Renal cortical epithelial cell (primary cell): ENCODE results near the gene VAT1. TPM values are rescaled to one million over a fixed set of nuclear protein-coding genes. Genes with fewer than 3 reads are reported as not detected.
A peak's percentile ranks its signal among the peaks of the same experiment; 100 is the strongest.

Experiments
- DNase-seq: peaks from one replicate; pipeline ENCODE4 v3.0.0-alpha.2; 2011; ENCODE audit warnings: low read depth
- total RNA-seq: library from RNA; depleted of rRNA; stranded (reverse); fragments of >200 nt; gene quantifications from 2 replicates; pipeline ENCODE4 v1.2.3, GENCODE V29; 2014

Gene VAT1
- total RNA-seq, 1 donor from 2014 or later = 150 TPM

DNA sequence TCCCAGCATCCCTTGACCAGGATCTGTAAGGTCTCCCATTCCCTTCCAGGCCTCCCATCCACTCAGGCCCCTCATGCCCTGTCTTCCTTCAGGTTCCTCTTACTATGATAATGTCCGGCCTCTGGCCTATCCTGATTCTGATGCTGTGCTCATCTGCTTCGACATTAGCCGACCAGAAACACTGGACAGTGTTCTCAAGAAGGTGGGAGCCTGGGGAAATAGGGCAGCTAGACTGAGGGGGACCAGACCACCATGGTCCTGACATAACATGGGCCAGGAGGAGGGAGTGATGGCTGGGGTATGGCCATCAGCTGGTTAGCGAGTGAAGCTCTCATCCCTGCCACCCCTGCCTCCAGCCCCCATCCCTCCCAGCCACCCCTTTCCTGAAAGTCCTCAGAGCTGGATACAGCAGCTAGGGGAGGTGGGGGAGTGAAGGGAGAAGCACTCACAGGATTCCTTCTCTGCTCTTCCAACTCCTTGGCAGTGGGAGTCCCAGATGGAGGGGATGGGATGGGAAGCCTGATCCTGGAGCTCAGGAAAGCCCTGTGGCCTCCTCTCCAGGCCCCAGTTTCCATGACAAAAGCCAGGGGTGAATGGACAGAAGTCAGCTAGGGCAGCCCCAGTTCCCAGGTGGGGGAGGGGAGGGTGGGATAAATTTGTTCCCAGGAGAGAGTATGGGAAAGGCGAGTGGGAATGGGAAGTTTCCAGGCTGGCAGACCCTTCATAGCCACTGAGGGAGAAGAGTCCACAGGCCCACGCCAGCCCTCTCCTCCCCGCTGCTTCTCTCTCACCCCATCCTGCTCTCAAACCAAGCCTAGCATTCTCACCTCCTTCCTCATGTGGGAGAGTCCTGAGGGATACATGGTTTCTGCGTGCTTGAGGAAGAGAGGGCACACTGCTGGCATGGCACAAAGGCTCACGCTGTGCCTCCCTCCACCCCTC is 5.2 kb upstream of the VAT1 start:
- no peak for DNase-seq

DNA sequence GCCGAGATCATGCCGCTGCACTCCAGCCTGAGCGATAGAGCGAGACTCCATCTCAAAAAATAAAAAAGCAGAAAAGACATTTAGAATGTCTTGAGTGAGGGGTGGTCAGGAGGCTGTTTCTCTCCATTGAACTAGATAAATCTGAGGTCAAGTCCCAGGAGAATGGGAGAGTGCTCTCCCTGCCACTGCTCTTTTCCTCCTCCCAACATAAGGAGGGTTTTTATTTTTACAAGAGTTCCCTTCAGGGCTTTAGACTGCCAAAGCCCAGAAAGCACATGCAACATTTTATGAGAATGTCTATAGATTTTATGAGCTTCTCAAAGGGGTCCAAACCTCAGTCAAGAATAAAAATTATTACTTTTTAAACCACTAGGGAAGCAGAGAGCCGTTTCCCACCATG is 4.4 kb upstream of the VAT1 start:
- no peak for DNase-seq

DNA sequence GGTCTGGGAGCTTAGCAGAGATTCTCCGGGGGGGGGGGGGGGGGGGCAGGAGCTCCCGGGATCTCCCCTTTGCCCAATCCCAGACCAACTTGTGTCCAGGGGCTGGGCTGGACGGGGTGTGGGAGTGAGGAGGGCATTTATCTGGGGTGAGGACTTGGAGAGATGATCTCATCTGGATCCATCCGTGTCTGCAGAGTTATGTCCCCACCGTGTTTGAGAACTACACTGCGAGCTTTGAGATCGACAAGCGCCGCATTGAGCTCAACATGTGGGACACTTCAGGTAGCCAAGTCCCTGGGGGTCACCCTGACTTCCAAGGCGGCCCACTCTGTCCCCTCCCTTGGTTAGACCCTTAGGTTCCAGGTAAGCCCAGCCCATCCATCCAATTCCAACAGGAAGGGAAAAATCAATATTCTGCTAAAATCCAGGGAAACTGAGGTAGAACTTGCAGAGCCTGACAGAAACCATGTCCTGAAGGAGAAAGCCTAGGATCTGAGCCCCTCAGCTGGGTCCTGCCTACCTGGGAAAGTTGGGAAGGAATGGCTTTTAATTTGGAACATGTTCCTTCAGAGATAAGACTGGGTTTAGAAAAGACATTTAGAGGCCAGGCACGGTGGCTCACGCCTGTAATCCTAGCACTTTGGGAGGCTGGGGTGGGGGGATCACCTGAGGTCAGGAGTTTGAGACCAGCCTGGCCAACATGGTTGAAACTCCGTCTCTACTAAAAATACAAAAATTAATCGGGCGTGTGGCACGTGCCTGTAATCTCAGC is 3.8 kb upstream of the VAT1 start:
- DNase-seq = no peak

DNA sequence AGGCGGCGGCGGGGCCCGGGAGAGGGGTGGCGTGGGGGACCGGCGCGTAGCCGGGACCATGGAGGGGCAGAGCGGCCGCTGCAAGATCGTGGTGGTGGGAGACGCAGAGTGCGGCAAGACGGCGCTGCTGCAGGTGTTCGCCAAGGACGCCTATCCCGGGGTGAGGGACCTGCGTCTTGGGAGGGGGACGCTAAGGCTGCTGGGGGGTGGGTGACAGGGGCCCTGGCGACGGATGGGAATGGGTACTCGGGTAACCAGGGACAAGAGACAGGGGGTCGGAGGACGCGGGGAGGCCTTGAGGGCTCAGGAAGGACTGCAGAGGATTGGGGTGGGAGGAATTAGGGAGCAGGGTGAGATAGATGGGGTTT is 3.1 kb upstream of the VAT1 start:
- DNase-seq = no peak

DNA sequence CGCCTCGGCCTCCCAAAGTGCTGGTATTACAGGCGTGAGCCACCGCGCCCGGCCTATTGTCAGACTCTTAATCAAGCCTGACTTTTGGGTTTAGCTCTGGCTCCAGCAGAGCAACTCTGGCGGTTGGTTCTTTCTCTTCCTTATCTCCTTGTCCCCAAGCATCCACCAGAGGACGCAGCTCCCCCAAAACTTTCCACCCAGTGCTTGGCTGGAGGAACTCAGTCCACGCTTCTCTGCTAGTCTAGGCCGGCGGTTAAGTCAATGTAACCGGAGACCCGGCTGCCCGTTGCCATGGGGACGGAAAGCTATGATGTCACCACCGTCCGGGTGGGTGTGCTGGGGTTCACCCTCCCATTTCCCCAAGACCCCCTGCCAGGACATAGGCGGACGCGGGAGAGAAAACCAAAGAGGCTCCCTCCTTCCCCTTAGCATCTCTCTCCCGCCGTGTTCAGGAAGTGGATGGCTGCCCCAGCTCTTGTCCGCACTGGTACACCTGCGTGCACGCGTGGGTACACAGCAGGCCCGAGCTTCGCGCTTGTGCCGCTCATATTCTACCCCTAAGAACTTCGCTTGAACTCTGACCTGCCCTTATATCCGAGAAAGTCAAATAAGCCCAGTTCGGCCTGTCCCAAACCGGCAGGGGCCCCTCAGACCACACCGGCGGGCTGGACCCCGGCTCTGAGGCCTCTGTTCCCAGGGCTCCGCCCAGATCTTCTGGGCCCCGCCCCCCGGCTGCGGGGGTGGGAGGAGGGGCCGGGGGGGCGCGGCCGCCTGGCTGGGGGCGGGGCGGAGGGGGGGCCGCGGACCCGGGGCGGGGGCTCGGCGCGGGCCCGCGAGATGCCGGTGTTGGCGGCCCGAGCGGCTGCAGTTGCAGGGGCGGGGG is 2.5 kb upstream of the VAT1 start, which contains the start of gene RND2:
TSS of gene RND2 (plus strand) at position 825 of the 883 bp plus-strand sequence. CDS start 117 bp downstream, outside the sequence.
- DNase-seq = peak; percentile 85

DNA sequence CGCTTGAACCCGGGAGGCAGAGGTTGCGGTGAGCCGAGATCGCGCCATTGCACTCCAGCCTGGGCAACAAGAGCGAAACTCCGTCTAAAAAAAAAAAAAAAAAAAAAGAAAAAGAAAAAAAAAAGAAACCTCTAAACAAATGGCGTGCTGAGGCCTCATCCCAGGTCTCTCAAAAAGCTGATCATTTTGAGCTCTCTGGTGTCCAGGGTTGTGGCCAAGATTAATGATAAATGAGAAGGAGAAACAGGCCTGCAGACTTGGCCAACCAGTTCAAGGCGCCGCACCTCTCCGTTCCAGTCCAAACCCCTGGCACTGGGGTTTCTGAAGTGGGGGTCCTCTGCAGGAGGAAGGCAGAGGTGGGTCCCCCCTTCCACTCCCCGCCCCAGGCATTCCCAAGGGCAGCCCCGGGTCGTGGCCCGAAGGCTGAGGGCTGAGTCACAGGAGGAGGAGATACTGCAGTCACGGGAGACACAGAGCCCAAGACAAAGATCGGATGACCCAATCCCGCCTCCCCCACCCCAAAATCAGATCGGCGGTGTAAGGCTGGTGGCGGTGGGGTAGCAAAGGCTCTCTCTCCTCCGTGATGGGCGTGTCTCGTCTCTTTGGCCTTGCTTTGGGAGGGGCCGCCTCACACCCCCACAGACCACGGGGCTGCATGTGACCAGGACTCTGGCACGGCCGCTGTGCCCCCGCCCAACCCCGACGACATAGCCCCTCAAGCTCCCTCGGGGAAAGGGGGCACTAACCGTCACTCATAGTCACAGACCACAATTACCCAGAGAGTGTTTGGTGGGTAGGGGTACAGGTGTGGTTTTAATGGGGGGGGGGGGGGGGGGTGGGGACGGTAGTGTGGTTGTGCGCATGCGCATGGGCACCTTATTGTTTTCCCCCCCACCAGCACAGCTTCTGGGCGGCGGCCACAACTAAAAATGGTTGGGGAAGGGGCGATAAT is 1.1 kb downstream of the VAT1 start:
- DNase-seq = peak; percentile 49

DNA sequence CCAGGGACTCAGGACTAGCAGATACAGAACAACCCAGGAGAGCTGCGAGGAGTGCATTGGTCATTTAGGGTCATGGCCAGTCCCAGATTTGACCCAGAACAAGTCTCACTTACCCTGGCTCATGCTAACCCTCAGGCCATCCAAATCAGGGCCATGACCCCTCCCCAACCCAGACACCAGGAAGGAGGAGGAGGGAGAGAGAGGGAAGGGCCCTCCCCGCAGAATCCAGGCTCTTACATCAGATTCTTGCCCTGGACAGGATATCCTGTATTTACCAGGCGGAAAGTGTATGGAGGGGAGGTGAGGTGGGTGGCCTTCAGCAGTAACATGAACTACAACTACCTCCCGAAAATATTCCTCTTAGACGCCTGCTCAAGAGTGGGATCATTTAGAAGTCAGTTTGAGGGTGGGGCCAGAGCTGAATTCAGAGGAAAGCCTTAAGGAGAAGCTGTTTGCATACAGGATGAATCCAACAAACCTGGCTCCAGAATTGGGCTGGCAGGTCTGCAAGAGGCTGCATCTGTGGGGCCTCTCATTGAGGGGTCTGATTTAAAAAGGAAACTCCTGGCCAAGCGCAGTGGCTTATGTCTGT is 2.1 kb downstream of the VAT1 start:
- DNase-seq = no peak

DNA sequence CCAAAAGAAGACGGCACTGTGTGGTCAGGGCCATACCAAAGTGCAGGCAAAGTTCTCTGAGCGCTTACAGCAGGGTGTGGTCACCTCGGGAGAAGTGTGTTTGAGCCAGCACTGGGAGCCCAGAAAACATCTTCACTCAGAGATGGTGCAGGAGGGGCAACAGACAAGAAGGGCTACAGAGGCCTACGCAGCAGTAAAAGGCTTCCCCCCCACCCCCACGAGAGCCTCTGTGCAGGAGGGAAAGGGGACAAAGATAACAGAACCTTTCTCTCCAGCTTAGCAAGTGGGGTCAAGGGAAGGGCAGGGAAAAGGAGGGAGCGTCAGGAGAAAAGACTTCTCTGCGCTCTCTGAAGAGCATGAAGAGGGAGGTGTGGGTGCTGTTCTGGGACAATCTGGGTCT is 2.8 kb downstream of the VAT1 start:
- no peak for DNase-seq

DNA sequence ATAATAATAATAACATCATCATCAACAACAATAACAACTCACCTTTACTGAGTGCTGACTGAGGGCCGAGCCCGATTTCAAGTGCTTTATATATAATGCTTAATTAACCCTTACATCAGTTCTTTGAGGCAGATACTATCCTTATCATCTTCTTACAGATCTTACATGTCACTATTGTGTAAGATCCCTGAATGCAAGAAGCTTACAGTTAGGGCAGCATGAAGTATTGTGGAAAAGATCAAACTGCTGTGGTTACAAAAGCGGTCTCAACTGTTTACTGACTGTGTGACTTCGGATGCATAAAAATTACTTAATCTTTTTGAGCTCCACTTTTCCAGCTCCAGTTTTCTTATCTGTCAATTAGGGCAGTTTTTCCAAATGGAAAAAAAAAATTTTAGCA is 3.3 kb downstream of the VAT1 start:
- DNase-seq = no peak

DNA sequence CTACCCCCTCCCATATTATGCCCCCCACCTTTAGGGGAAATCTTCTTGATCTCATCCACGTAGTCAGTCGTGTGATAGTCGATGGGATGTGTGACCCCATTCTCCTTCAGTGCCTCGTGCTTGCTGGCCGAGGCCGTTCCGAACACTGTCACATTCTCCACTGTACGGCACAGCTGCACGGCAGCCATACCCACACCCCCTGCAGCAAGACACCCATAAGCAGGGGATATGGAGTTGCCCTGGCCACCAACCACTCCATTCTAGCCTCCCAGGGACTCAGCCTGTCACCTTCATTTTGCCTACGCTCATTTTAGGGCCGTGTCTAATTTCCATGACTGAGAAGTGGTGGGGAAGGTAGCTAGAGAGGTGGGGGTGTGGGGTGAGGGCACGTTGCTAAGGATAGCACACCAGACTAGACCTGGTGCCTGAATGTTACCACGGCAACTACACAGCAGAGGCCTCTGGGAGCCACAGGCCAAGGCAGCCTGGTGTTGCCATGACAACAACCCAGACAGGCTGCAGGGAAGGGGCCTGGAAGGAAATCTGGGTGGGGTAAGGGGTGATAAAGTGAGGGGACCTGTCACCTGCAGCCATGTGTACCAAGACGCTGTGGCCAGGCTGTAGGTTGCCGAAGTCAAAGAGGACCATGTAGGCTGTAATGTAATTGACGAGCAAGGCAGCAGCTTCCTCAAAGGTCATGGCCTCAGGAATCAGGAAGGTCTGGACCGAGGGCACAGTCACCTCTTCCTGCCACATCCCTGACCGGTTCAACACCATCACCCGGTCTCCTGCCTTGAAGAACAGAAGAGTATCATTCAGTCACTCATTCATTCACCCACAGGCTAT is 4.0 kb downstream of the VAT1 start:
- DNase-seq = no peak

DNA sequence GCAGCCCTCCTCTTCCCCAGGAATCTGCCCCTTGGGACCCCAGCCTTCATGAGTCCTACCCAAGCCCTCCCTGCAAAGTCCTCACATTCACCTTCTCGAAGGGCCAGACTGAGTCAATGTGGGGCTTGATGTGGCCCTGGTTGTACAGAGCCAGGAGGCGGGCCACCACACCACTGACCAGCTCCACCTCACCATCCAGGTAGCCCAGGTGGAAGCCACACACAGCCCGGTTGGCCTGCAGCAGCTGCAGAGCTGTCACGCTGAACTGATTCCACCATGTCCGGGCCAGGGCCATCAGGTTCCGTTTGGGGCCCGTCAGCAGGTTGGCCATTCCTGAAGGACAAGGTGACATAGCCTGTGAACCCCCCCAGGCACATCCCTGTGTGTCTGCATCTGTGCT is 6.0 kb downstream of the VAT1 start:
- no peak for DNase-seq

DNA sequence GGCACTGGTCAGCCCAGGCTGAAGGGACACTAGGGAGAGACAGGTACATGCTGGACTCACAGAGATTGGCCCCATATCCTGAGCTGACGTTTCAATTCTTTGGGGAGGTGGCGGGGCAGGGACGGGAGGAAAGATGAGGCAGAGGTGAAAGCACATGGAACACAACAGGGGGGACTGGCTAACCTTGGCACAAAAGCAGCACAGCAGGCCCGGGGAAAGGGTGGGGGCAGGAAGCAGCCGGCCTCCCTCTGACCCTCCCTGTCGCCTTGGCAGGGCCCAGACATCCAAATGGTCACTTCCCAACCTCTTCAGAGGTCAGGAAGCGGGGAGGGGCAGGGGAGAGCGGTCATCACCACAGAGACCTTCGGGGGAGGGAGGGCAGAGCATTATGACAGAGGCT is 6.6 kb downstream of the VAT1 start:
- DNase-seq = no peak

DNA sequence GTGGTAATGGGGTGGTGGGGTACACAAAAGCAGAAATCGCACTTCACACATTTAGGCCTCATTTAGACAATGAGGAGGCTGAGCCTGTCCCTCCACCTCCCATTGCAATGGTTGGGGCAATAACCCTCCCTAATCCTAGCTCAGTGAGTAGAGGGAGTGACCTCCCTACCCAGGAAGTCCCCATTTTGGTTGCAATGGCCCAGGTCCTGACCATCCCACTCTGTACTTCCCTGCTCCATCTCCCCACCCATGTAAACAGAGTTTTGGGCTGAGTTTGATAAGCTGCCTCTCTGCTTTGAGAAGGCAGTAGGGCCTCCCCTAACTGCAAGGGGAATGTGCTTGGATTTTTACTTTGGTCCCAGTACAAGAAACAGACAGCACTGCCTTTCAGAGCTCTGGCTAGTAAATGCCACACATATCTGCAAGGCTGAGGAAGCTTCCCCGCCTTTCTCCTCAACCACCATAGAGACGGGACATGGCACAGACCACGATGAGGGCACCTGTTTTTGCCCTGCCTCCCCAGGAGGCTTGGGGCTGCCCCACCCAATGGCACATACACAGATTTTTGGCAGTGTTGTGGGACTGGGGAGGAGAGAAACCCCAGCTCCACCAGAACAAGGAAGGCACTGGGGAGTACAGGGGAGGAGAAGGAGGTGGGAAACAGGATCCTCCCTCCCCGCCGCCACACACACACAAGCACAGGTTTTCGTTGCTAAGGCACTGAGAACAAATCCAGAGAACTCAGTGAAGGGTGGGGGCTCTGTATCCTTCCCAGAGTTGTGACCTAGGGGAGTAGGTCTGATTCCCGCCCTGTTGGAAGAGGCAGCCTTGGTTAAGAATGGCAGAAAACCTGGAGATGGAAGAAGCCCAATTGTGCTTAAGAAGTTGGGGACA is 7.3 kb downstream of the VAT1 start:
- DNase-seq = no peak

DNA sequence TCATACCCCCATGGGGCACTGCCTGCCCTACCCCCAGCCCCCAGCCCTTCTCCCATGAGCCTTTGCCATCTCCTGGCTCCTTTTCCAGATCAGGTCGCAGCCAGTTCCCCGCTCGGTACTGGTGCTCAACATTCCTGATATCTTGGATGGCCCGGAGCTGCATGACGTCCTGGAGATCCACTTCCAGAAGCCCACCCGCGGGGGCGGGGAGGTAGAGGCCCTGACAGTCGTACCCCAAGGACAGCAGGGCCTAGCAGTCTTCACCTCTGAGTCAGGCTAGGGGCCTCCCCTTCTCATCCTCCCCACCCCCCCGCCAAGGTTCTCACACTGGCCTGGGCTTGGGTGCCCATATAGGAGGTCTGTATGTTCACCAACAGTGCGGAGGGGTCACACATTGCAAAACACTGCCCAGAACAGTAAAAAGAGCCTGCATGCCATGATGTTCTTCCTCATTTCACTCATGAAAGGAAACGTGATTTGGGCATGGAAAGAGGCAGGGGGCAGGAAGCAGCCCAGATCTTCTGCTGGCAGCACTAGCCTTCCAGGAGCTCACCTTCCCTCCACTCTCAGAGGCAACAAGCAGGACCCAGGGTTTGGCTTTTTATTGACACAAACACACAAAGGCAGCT is 8.1 kb downstream of the VAT1 start:
- DNase-seq = no peak

DNA sequence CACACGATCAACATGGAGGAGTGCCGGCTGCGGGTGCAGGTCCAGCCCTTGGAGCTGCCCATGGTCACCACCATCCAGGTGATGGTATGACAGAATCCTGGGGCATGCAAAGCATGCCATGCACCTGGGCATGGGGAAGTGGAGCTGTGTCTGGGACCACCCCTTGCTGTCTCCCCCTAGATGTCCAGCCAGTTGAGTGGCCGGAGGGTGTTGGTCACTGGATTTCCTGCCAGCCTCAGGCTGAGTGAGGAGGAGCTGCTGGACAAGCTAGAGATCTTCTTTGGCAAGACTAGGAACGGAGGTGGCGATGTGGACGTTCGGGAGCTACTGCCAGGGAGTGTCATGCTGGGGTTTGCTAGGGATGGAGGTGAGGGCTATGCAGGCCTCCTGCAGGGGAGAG is 8.9 kb downstream of the VAT1 start:
- DNase-seq = no peak

DNA sequence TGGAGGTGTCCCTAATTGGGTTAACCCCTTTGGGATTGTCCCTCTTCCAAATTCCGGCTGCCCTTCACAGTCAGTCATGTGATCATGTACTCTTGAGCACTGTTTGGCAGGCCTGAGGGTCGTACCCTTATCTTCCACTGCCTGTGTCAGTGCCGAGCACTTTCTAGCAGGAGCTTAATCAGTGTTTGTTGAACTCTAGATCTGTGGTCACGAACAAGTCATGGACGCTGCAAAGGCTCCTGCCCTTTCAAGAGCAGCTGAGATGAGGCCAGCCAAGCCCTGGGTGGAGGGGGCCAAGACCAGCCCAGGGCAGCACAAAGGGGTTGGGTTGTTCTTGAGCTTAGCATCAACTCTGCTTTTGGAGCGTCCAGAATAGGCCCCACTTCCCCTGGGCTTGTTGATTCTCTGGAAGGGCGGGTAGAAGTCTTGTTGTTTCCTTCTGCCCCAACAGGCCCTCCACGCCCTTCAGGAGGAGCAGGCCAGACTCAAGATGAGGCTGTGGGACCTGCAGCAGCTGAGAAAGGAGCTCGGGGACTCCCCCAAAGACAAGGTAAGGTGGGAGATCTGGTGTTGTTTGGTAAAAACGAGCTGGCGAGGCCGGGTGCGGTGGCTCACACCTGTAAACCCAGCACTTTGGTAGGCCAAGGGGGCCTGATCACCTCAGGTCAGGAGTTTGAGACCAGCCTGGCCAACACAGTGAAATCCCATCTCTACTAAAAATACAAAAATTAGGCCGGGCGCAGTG is 10.3 kb downstream of the VAT1 start:
- no peak for DNase-seq

DNA sequence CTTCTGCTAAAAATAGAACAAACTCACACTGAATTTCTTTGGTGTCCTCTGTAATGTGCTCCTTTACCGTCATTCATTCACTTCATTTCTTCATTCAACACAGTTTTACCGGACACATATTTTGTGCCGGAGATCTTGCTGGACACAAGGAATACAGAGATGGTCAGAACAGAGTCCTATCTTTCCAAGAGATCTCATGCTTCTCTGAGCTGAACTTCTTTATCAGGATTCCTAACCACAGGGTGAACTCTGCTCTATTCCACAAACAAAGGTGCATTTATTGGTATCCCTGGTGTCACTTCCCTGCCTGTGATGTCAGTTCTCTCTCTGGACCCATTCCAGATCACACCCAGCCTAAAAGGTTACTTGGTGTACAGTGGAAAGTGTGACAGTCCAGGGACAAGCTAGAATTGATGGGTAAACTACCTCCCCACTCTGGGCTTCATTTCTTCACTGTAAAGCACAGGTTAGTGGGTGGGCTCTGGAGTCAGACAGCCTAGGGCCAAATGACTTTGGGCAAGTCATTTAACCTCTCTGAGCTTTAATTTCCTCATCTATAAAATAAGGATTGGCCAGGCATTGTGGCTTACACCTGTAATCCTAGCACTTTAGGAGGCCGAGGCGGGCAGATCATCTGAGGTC is 11.4 kb downstream of the VAT1 start:
- DNase-seq = no peak
